Loucy (cell line): ENCODE data around the gene KBTBD3.

Experiments used
- EZH2phosphoT487 ChIP-seq: fragments of 200-600 bp; IDR thresholded peaks from 2 replicates; pipeline ENCODE4 v1.6.1; 2018; ENCODE audit warnings: antibody characterized with exemption, mild to moderate bottlenecking, moderate library complexity, borderline replicate concordance
- TF ChIP-seq, protein P1 (sequence below): fragments of 200-600 bp; sonication (generic); conservative IDR thresholded peaks from 2 replicates; pipeline ENCODE4 v1.5.1; 2014; ENCODE audit warnings: mild to moderate bottlenecking, antibody characterized with exemption, low read length

- no peak for TF ChIP-seq EZH2phosphoT487
- TF ChIP-seq, protein P1, sequence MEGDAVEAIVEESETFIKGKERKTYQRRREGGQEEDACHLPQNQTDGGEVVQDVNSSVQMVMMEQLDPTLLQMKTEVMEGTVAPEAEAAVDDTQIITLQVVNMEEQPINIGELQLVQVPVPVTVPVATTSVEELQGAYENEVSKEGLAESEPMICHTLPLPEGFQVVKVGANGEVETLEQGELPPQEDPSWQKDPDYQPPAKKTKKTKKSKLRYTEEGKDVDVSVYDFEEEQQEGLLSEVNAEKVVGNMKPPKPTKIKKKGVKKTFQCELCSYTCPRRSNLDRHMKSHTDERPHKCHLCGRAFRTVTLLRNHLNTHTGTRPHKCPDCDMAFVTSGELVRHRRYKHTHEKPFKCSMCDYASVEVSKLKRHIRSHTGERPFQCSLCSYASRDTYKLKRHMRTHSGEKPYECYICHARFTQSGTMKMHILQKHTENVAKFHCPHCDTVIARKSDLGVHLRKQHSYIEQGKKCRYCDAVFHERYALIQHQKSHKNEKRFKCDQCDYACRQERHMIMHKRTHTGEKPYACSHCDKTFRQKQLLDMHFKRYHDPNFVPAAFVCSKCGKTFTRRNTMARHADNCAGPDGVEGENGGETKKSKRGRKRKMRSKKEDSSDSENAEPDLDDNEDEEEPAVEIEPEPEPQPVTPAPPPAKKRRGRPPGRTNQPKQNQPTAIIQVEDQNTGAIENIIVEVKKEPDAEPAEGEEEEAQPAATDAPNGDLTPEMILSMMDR, result no peak
These were observed 64.4 kb downstream of the KBTBD3 start for GRCh38 chr11:106012744-106013143.
